Measurements from ENCODE around the gene MTHFR. TPM values are rescaled to one million over a fixed set of nuclear protein-coding genes. Genes with fewer than 3 reads are reported as not detected.

MTHFR gene
- 10 to 100 TPM; 20.7 to 43.8 (median 31.3) TPM for total RNA-seq

DNA sequence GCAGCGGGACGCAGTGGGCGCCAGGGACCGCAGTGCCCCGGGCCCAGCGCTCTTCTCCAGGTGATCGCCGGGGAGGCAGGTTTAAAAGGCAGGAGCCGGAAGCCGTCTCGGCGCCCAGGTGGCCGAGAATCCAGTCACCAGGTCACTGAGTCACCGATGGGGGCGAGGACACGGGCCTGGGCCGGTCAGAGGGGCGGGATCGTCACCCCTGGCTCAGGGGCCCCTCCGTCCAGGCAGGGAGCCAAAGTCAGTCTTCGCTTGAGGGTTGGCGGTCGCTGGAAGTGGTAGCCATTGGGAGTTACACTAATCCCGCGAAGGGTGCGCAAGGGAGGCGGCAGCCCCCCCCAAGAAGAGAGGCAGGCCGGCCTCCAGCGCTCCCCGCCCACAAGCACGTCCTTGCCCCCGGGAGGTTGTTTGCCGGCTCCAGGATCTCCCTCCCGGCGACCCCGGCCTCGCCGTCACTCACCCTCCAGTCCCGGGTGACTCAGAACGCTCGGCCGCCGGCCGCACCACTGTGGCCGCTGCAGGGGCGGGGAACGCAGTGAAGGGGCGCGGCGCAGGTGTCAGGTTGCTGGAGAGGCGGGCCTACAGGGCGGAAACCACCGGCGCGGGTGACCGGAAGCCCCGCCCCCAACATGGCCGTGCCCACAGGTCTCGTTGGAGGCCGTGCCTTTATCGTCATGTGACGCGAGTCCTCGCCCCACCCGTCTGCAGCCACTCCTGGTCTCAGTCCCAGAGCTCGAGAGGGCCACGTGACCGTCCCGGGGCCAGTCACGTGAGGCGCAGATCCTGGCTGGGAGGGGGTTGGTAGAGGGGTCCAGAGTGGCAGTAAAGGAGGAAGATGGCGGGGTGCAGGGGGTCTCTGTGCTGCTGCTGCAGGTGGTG lies at the start of gene MTHFR, which contains the start of gene CLCN6:
Gene MTHFR (minus strand): TSS at position 543 of the 885 bp plus-strand sequence. CDS start 2,848 bp downstream, outside the sequence.
Gene CLCN6 (plus strand): TSS at position 770 of the 885 bp plus-strand sequence. CDS start 72 bp downstream, at position 842.
- in situ Hi-C loops (cut with MboI; ENCODE audit: low pct_unique_long_range_greater_than_20kb in 2 of 9, low sequenced_read_pairs in 9 of 9, unreplicated experiment in 9 of 9): no loop called here
- peaks cover 30 to 42% of the 10 kb centered on the region in 2 donors for H3K4me1 ChIP-seq (replicated peaks in 1 of 2)
- peak; percentile 64 to 83 (median 74) for ATAC-seq (replicated peaks in 6 of 8)
- peak within 1 kb of the TSS; percentile 92 to 98 for H3K27ac ChIP-seq
- peak within 1 kb of the TSS; percentile 69 to 87 (median 74) for H3K4me3 ChIP-seq
- 0 to 2% (median 0%) methylated on average over 4 to 16 of the region's 72 CpGs; no CpG with 5 or more reads in 4 of the 10 experiments for WGBS, 10 experiments

DNA sequence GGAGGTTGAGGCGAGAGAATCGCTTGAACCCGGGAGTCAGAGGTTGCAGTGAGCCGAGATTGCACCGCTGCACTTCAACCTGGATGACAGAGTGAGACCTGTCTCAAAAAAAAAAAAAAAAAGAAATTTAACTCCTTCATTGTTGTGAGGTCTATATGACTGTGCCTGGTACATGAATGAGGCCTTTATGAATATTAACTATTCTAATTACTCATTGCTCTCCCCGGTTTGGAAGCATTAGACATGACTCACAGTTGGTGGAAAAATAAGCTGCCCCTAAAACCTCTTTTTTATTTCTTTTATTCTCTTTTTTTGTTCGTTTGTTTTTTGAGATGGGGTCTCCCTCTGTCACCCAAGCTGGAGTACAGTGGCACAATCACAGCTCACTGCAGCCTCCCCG lies 49.7 kb upstream of the MTHFR start:
- WGBS, 10 experiments: 26 to 83% (median 48%) methylated on average over 1 to 8 of the region's 8 CpGs
- H3K4me1 ChIP-seq (replicated peaks in 1 of 2): peaks cover 26 to 30% of the 10 kb centered on the region in 2 donors
- H3K4me3 ChIP-seq: no peak overlapping the region
- no peak overlapping the region for H3K27ac ChIP-seq
- in situ Hi-C loops (cut with MboI; ENCODE audit: low pct_unique_long_range_greater_than_20kb in 2 of 9, low sequenced_read_pairs in 9 of 9, unreplicated experiment in 9 of 9): no loop called here
- no peak for ATAC-seq (replicated peaks in 6 of 8)

DNA sequence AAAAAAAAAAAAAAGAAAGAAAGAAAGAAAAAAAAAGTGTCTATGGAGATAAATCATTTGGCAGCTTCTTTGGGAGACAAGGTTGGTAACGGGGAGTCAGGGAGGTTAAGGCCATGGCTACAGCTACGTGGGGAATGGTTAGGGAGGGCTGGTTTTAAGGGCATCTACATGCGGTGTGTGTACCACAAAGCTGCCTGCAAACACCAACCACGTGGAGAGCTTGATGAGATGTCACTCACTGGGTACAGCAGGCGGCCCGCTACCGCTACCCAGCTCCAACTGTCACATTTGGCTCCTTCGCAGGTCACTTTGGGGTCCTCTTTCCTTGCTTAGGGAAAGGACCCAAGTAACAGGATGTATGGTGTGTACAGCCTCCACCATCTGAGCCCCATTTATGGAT lies 48.8 kb upstream of the MTHFR start:
- in situ Hi-C loops (cut with MboI; ENCODE audit: low pct_unique_long_range_greater_than_20kb in 2 of 9, low sequenced_read_pairs in 9 of 9, unreplicated experiment in 9 of 9): no loop called here
- no peak overlapping the region for H3K4me3 ChIP-seq
- 5 to 67% (median 22%) methylated on average over 1 to 8 of the region's 8 CpGs for WGBS, 10 experiments
- peaks cover 23 to 27% of the 10 kb centered on the region in 2 donors for H3K4me1 ChIP-seq (replicated peaks in 1 of 2)
- peak in 5 of 8 experiments; percentile 44 to 57 (median 51) for ATAC-seq (replicated peaks in 6 of 8)
- no peak overlapping the region for H3K27ac ChIP-seq

- ATAC-seq (replicated peaks in 6 of 8): peak in 3 of 8 experiments; percentile 42 to 75 (median 46)
- Histone ChIP-seq H3K4me1 (replicated peaks in 1 of 2) (peaks cover 27 to 34% of the 10 kb centered on the region in 2 donors), H3K27ac (no peak overlapping the region), H3K4me3 (no peak overlapping the region)
- in situ Hi-C loops (cut with MboI; ENCODE audit: low pct_unique_long_range_greater_than_20kb in 2 of 9, low sequenced_read_pairs in 9 of 9, unreplicated experiment in 9 of 9): no loop called here
- 18 to 77% (median 59%) methylated on average over 3 to 6 of the region's 7 CpGs; no CpG with 5 or more reads in 5 of the 10 experiments for WGBS, 10 experiments
Observed at GRCh38 chr1:11851180-11851579, 45.4 kb upstream of the MTHFR start.

DNA sequence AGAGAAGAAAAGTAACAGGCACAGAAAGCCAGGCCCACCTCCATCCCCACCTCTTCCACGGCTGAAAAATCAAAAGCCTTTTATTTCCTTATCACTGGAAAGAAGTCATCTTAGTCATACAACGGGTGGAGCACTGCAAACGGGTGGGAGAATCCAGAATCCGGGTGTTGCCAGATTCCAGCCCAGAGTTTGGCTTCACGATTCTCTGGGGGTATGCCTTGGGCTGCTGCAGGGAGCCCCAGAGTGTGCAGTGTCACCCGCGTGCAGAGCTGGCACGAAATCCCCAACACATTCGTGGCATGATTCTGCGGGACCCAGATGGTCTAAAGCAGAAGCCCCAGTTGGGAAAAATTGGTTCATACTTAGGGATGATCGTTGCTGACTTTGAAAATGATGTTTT lies 44.4 kb upstream of the MTHFR start:
- peak in 1 of 8 experiments; percentile 33 for ATAC-seq (replicated peaks in 6 of 8)
- in situ Hi-C loops (cut with MboI; ENCODE audit: low pct_unique_long_range_greater_than_20kb in 2 of 9, low sequenced_read_pairs in 9 of 9, unreplicated experiment in 9 of 9): no loop called here
- Histone ChIP-seq H3K27ac (no peak overlapping the region), H3K4me3 (no peak overlapping the region), H3K4me1 (replicated peaks in 1 of 2) (peaks cover 34 to 35% of the 10 kb centered on the region in 2 donors)
- WGBS, 10 experiments: 0 to 63% (median 55%) methylated on average over 1 to 11 of the region's 11 CpGs; no CpG with 5 or more reads in 1 of the 10 experiments

GRCh38 chr1:11848373-11848700 lies 42.6 kb upstream of the MTHFR start:
- peak in 1 of 8 experiments; percentile 6 for ATAC-seq (replicated peaks in 6 of 8)
- Histone ChIP-seq H3K4me1 (replicated peaks in 1 of 2) (peaks cover 27 to 28% of the 10 kb centered on the region in 2 donors), H3K4me3 (no peak overlapping the region), H3K27ac (no peak overlapping the region)
- in situ Hi-C loops (cut with MboI; ENCODE audit: low pct_unique_long_range_greater_than_20kb in 2 of 9, low sequenced_read_pairs in 9 of 9, unreplicated experiment in 9 of 9): loop anchor here in 2 of 9 experiments (10.0 to 25.0 kb wide), 2 partner anchors 46 to 364 kb away; no protein-coding TSS in a partner anchor
- 41 to 90% (median 70%) methylated on average over 1 to 9 of the region's 9 CpGs; no CpG with 5 or more reads in 2 of the 10 experiments for WGBS, 10 experiments

DNA sequence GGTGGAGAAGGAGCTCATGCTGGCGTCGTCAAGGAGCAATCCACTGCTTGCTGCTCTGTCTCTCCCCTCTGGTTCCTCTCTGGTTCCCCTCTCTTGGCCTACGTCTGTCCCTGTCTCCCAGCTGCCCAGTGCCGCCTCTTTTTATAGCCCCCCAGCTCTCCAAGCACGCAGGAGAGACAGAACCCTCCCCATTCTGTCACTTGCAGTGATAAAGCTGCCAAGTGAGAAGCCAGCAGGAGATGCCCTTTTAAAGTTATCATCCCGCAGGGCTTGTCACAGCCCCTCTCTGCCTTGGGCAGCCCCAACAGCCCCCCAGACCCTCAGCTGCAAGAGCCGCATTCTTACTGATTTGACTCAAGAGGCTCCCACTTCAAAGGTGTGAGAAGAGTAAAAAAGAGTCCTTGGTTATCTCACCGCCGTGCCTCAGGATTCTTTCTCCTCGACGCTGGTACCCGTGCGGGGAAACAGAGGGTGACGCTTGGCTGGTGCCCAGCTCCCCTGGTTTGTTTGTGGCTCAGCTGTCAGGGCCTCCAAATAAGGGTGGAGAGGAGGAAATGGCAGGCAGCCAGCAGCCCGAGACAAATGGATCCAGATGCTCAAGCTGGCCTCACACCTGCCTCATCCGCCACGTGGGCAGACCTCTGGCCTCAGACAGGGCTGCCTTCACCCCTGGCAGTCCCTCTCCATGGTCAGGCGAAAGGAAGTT lies 42.1 kb upstream of the MTHFR start, which contains the start of gene NPPA:
Gene NPPA (minus strand): TSS at position 117 of the 706 bp plus-strand sequence. CDS start 99 bp downstream, at position 18.
- Histone ChIP-seq H3K4me3 (no peak within 1 kb of the TSS), H3K27ac (peak within 1 kb of the TSS in 1 of 2 donors; percentile 6), H3K4me1 (replicated peaks in 1 of 2) (peaks cover 23 to 24% of the 10 kb centered on the region in 2 donors)
- peak in 6 of 8 experiments; percentile 13 to 67 (median 38) for ATAC-seq (replicated peaks in 6 of 8)
- in situ Hi-C loops (cut with MboI; ENCODE audit: low pct_unique_long_range_greater_than_20kb in 2 of 9, low sequenced_read_pairs in 9 of 9, unreplicated experiment in 9 of 9): loop anchor here in 2 of 9 experiments (10.0 to 25.0 kb wide), 2 partner anchors 47 to 364 kb away; no protein-coding TSS in a partner anchor
- WGBS, 10 experiments: 28 to 100% (median 63%) methylated on average over 1 to 14 of the region's 18 CpGs; no CpG with 5 or more reads in 1 of the 10 experiments

DNA sequence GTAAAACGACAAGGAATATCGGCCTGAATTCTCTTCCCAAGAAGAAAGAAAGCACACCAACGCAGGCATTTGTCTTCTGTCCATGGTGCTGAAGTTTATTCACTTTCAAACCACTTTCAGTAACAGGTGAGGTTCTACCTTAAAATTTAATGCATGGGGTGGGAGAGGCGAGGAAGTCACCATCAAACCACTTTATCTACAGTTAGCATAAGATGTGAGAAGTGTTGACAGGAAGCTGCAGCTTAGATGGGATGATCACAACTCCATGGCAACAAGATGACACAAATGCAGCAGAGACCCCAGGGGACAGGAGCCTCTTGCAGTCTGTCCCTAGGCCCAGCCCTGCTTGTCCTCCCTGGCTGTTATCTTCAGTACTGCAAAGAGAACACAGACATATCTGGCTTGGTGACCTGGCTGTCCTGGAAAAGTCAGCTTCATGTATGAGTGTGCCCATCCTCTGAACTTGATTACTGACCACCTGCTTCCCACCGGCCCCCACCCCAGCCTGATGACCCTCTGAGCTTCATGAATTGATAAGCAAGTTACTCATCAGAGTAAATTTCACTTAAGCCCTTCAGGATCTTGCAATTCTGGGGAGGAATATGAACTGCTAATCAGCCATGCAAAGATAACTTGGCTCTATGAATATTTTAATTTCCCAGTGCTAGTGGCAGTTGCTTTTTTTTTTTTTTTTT lies 40.0 kb upstream of the MTHFR start:
- no peak overlapping the region for H3K4me3 ChIP-seq
- in situ Hi-C loops (cut with MboI; ENCODE audit: low pct_unique_long_range_greater_than_20kb in 2 of 9, low sequenced_read_pairs in 9 of 9, unreplicated experiment in 9 of 9): loop anchor here in 2 of 9 experiments (10.0 to 25.0 kb wide), 2 partner anchors 49 to 367 kb away; no protein-coding TSS in a partner anchor
- no peak overlapping the region for H3K27ac ChIP-seq
- peaks cover 27 to 36% of the 10 kb centered on the region in 2 donors for H3K4me1 ChIP-seq (replicated peaks in 1 of 2)
- WGBS, 10 experiments: 22 to 92% (median 62%) methylated on average over 1 to 5 of the region's 5 CpGs
- peak in 2 of 8 experiments; percentile 40 to 45 for ATAC-seq (replicated peaks in 6 of 8)

GRCh38 chr1:11842154-11843041 lies 36.6 kb upstream of the MTHFR start:
- WGBS, 10 experiments: 64 to 100% (median 78%) methylated on average over 1 to 19 of the region's 19 CpGs
- H3K27ac ChIP-seq: peak overlapping the region; percentile 18 to 38

DNA sequence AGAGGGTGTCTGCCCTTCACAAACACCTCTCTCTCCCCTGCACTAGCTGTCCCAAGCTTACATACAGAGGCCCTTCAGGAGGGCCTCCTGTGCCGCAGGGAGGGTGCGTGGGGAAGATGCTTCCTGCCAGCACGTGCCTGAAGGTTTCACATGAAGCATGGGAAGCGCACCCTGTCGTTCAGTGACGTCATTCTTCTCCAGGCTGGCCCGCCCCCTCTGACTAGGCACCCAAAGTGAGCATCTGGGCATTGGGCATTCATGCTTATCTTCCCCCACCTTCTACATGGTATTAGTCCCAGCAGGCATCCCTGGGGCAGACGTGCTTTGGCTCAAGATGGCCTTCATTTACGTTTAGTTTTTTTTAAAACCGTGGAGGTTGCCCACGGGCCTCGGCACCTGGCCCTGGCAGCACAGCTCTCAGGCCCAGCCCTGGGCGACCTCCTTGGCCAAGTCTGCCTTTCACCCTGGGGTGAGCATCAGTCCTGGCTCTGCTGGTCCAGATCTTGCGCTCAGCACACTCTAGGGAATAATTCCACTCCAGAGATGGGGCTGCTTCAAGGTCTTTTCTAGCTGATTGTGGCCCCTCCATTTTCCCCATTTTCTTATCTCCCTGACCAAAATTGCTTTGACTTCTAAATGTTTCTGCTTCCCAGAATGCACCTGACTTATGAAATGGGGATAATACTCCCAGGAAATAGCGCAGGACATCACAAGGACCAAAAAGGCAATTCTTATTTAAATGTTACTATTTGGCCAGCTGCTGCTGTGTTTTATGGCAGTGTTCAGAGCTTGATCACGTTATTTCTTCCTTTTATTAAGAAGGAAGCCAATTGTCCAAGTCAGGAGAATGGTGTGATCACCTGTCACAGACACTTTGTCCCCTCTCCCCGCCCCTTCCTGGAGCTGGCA lies 35.7 kb upstream of the MTHFR start:
- Histone ChIP-seq H3K4me3 (no peak overlapping the region), H3K4me1 (replicated peaks in 1 of 2) (peaks cover 9 to 27% of the 10 kb centered on the region in 2 donors), H3K27ac (peak overlapping the region in 1 of 2 donors; percentile 20)
- in situ Hi-C loops (cut with MboI; ENCODE audit: low pct_unique_long_range_greater_than_20kb in 2 of 9, low sequenced_read_pairs in 9 of 9, unreplicated experiment in 9 of 9): loop anchor here in 2 of 9 experiments (10.0 to 25.0 kb wide), 2 partner anchors 53 to 371 kb away; no protein-coding TSS in a partner anchor
- WGBS, 10 experiments: 67 to 100% (median 85%) methylated on average over 2 to 14 of the region's 17 CpGs; no CpG with 5 or more reads in 2 of the 10 experiments
- ATAC-seq (replicated peaks in 6 of 8): peak in 2 of 8 experiments; percentile 1 to 8

More at GRCh38 chr1:11842154-11843041, 36.6 kb upstream of the MTHFR start:
- peak in 7 of 8 experiments; percentile 7 to 78 (median 69) for ATAC-seq (replicated peaks in 6 of 8)
- peaks cover 14 to 27% of the 10 kb centered on the region in 2 donors for H3K4me1 ChIP-seq (replicated peaks in 1 of 2)
- in situ Hi-C loops (cut with MboI; ENCODE audit: low pct_unique_long_range_greater_than_20kb in 2 of 9, low sequenced_read_pairs in 9 of 9, unreplicated experiment in 9 of 9): loop anchor here in 2 of 9 experiments (10.0 to 25.0 kb wide), 2 partner anchors 52 to 370 kb away; no protein-coding TSS in a partner anchor
- no peak overlapping the region for H3K4me3 ChIP-seq
